Stimulated activated CD4-positive, alpha-beta T cell treated with anti-CD3 and anti-CD28 coated beads, Interleukin-12 subunit alpha, Interleukin-12 subunit beta, amount 100 ng/mL, for 4 hours (primary cell): Measurements from ENCODE around the gene INO80E.
"Not testable (repeated sequence)": the region's sequence is repeated elsewhere in the genome, so short reads cannot be mapped to it uniquely, and the experiment has no call there.

ENCODE experiments used
- DNase-seq: peaks from one replicate; pipeline ENCODE4 v3.0.0-alpha.2; 2020

Gene INO80E

GRCh38 chr16:30033270-30033669 lies 37.2 kb downstream of the INO80E start:
- no peak for DNase-seq

GRCh38 chr16:30040221-30040620 lies 44.2 kb downstream of the INO80E start:
- DNase-seq = no peak

- not testable (repeated sequence) for DNase-seq
These were observed 44.6 kb downstream of the INO80E start for GRCh38 chr16:30040690-30041089.

- DNase-seq = no peak
These were observed 45.8 kb downstream of the INO80E start for GRCh38 chr16:30041841-30042240.

GRCh38 chr16:30046178-30046577 lies 50.1 kb downstream of the INO80E start:
- no peak for DNase-seq

GRCh38 chr16:30046588-30046987 lies 50.5 kb downstream of the INO80E start:
- DNase-seq = no peak

- no peak for DNase-seq
These were observed 53.8 kb downstream of the INO80E start for GRCh38 chr16:30049871-30050270.

- DNase-seq = no peak
These were observed 55.5 kb downstream of the INO80E start for GRCh38 chr16:30051518-30051917.

GRCh38 chr16:30052671-30053372 lies 56.8 kb downstream of the INO80E start:
- DNase-seq = peak; percentile 92

- no peak for DNase-seq
These were observed 57.5 kb downstream of the INO80E start for GRCh38 chr16:30053376-30054015.

- DNase-seq = no peak
These were observed 58.4 kb downstream of the INO80E start for GRCh38 chr16:30054451-30054850.

GRCh38 chr16:30054959-30055553 lies 59.0 kb downstream of the INO80E start:
- peak; percentile 49 for DNase-seq
